AG20443 (cell line): Measurements from ENCODE around the gene CYTL1.

Experiments
- DNase-seq: peaks from one replicate; pipeline ENCODE4 v3.0.0; 2012; ENCODE audit warnings: low spot score, mixed read lengths

CYTL1 gene

DNA sequence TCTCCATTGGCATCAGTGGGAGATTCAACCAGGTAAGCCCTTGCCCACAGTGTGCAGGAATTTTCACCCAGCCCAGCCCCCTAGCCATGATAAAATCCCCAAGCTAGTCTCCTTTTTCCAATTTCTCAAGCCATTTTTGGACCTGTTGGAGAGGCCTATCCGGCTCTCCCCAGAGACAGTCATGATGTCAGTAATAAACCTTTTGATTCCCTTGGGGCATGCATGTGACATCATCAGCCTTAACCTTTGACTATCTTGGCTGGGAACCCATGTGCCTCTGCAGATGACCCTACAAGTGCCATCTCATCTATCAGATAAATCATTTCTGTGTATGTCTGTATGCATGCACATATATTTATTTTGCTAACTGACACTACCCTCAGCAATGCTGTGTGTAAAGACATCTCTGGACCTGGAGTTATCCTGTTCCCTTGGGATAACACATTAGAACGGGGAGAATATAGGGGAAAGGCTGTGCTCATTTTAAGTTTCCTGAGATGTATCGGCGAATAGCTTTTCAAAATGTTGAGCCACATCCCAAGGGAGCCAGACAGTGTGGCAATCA lies 51.0 kb downstream of the CYTL1 start:
- no peak for DNase-seq
